ENCODE measurements around the gene OR5F1.

Gene OR5F1

GRCh38 chr11:55970935-55971334 lies 23.5 kb downstream of the OR5F1 start:
- Histone ChIP-seq H3K36me3 (replicated peaks; ENCODE audit: low read depth, low read length) (no peaks in the 10 kb centered on the region), H3K4me3 (ENCODE audit: low read length) (no peak overlapping the region), H3K9me3 (ENCODE audit: insufficient read depth, low read length) (no peaks in the 10 kb centered on the region), H3K4me1 (ENCODE audit: low read length) (peaks cover 5% of the 10 kb centered on the region), H4K20me1 (ENCODE audit: insufficient read depth, low read length) (no peaks in the 10 kb centered on the region), H3K79me2 (ENCODE audit: low read length) (no peaks in the 10 kb centered on the region), H3K27me3 (ENCODE audit: low read depth, low read length) (no peaks in the 10 kb centered on the region), H3K4me2 (ENCODE audit: low read length) (no peak overlapping the region), H2AFZ (ENCODE audit: low read depth, low read length) (no peak overlapping the region), H3K9ac (ENCODE audit: low read length) (no peak overlapping the region), H3K27ac (ENCODE audit: low read length) (no peak overlapping the region)
- TF ChIP-seq CTCF (IDR thresholded peaks at IDR 0.05; ENCODE audit: low read depth, low read length) (no peak), EZH2phosphoT487 (IDR thresholded peaks at IDR 0.05; ENCODE audit: low read depth) (no peak)

GRCh38 chr11:55969845-55970244 lies 24.6 kb downstream of the OR5F1 start, which contains the start of gene OR10AG1:
TSS of gene OR10AG1 (minus strand) at chr11:55969945. CDS start at chr11:55969907, 38 bp downstream.
- no peaks in the 10 kb centered on the region for H3K9me3 ChIP-seq (ENCODE audit: insufficient read depth, low read length)

GRCh38 chr11:55967914-55968313 lies 26.5 kb downstream of the OR5F1 start:
- H3K4me2 ChIP-seq (ENCODE audit: low read length) = no peak overlapping the region
- H4K20me1 ChIP-seq (ENCODE audit: insufficient read depth, low read length) = no peaks in the 10 kb centered on the region
- H3K27me3 ChIP-seq (ENCODE audit: low read depth, low read length) = no peaks in the 10 kb centered on the region
- H3K4me1 ChIP-seq (ENCODE audit: low read length) = peaks cover 5% of the 10 kb centered on the region
- no peak overlapping the region for H3K9ac ChIP-seq (ENCODE audit: low read length)
- H3K27ac ChIP-seq (ENCODE audit: low read length) = no peak overlapping the region
- H3K9me3 ChIP-seq (ENCODE audit: insufficient read depth, low read length) = no peaks in the 10 kb centered on the region
- H3K4me3 ChIP-seq (ENCODE audit: low read length) = no peak overlapping the region
- H3K36me3 ChIP-seq (replicated peaks; ENCODE audit: low read depth, low read length) = no peaks in the 10 kb centered on the region
- H3K79me2 ChIP-seq (ENCODE audit: low read length) = no peaks in the 10 kb centered on the region
- no peak overlapping the region for H2AFZ ChIP-seq (ENCODE audit: low read depth, low read length)
- TF ChIP-seq CTCF (IDR thresholded peaks at IDR 0.05; ENCODE audit: low read depth, low read length) = no peak

More at GRCh38 chr11:55969845-55970244, 24.6 kb downstream of the OR5F1 start, which contains the start of gene OR10AG1:
- Histone ChIP-seq H3K79me2 (ENCODE audit: low read length) (no peaks in the 10 kb centered on the region), H3K4me3 (ENCODE audit: low read length) (no peak within 1 kb of the TSS), H3K9ac (ENCODE audit: low read length) (no peak within 1 kb of the TSS), H3K36me3 (replicated peaks; ENCODE audit: low read depth, low read length) (no peaks in the 10 kb centered on the region), H3K4me1 (ENCODE audit: low read length) (peaks cover 5% of the 10 kb centered on the region), H4K20me1 (ENCODE audit: insufficient read depth, low read length) (no peaks in the 10 kb centered on the region), H3K27me3 (ENCODE audit: low read depth, low read length) (no peaks in the 10 kb centered on the region), H3K27ac (ENCODE audit: low read length) (no peak within 1 kb of the TSS), H2AFZ (ENCODE audit: low read depth, low read length) (no peak within 1 kb of the TSS), H3K4me2 (ENCODE audit: low read length) (no peak within 1 kb of the TSS)
- TF ChIP-seq CTCF (IDR thresholded peaks at IDR 0.05; ENCODE audit: low read depth, low read length) (no peak), EZH2phosphoT487 (IDR thresholded peaks at IDR 0.05; ENCODE audit: low read depth) (no peak)

GRCh38 chr11:55966391-55966790 lies 28.0 kb downstream of the OR5F1 start:
- TF ChIP-seq CTCF (IDR thresholded peaks at IDR 0.05; ENCODE audit: low read depth, low read length) (no peak), EZH2phosphoT487 (IDR thresholded peaks at IDR 0.05; ENCODE audit: low read depth) (no peak)
- Histone ChIP-seq H3K36me3 (replicated peaks; ENCODE audit: low read depth, low read length) (no peaks in the 10 kb centered on the region), H3K4me1 (ENCODE audit: low read length) (peaks cover 5% of the 10 kb centered on the region), H3K9ac (ENCODE audit: low read length) (no peak overlapping the region), H3K4me2 (ENCODE audit: low read length) (no peak overlapping the region), H3K27ac (ENCODE audit: low read length) (no peak overlapping the region), H2AFZ (ENCODE audit: low read depth, low read length) (no peak overlapping the region), H3K9me3 (ENCODE audit: insufficient read depth, low read length) (no peaks in the 10 kb centered on the region), H3K27me3 (ENCODE audit: low read depth, low read length) (no peaks in the 10 kb centered on the region), H3K4me3 (ENCODE audit: low read length) (no peak overlapping the region), H3K79me2 (ENCODE audit: low read length) (no peaks in the 10 kb centered on the region), H4K20me1 (ENCODE audit: insufficient read depth, low read length) (no peaks in the 10 kb centered on the region)

Data from OCI-LY3 (cell line).